ENCODE results near the gene CRACR2A. TPM values are rescaled to one million over a fixed set of nuclear protein-coding genes. Genes with fewer than 3 reads are reported as not detected.

Gene CRACR2A
- total RNA-seq, 2 donors from 2014 or later, result 52.8 to 54.8 TPM

DNA sequence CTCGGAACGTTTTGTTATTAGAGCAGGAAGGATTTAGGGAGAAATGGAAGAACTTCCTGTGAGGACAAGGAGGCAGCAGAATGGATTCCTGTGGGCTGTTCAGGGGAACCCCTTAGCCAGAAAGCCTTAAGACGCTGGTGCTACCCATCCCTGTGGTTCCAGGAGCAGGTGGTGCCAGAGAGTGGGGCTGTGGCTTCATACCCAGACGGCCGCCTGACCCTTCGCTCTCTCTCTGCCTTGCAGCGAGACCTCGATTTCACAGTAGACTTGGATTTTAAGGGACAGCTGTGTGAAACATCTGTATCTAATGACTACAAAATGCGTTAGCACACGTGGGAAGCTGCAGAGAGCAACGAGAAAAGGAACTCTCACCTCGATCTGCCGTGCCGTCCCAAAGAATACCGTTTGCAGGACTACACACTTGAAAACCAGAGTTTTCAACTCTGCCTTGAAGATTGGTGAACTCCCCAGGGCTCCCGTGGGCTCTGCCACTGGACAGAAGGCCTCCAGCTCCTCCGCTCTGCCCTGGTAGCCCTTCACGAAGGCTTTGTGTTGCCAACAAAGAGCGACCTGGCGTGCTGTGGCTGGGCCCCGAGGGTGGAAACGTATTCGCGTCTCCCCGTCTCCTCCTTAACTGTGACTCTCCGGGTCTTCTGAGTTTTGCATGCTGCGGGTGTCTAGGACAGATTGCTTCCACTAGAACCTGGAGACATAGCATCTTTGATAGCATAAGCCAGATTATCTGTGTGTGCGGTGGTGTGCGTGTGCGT is 159.9 kb downstream of the CRACR2A start:
- DNase-seq (no peak), ATAC-seq (no peak)
- no peaks in the 10 kb centered on the region for H3K9me3 ChIP-seq (ENCODE audit: control insufficient read depth, low read length, poor library complexity, severe bottlenecking)
- Mint-ChIP-seq H3K4me3 (no peak overlapping the region), H3K36me3 (ENCODE audit: low read depth) (peaks cover 8% of the 10 kb centered on the region), H3K27me3 (peaks cover 73% of the 10 kb centered on the region), H3K27ac (no peak overlapping the region), H3K4me1 (no peaks in the 10 kb centered on the region)

DNA sequence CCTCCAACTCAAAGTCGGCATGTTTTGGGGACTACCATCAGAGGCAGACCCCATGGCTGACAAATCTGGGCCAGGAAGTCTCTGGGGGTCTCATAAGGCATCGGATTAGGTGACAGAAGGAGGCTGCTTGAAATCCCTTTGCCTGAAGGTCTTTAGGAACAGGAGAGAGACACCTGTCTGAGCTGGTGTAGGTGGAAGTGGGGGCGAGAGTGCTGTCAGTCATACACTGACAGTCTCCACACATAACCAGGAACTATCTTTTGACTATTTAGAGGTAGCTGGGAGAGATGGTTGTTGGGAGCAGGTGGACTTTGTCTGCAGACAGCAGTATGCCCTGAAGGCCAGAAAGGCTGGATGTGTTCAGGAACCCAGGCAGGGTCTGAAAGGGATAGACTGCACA is 163.2 kb downstream of the CRACR2A start:
- no peaks in the 10 kb centered on the region for H3K4me1 Mint-ChIP-seq
- no peak overlapping the region for H3K4me3 Mint-ChIP-seq
- no peak for DNase-seq
- peaks cover 3% of the 10 kb centered on the region for H3K9me3 ChIP-seq (ENCODE audit: control insufficient read depth, low read length, poor library complexity, severe bottlenecking)
- H3K36me3 Mint-ChIP-seq (ENCODE audit: low read depth), result peaks cover 5% of the 10 kb centered on the region
- H3K27ac Mint-ChIP-seq, result no peak overlapping the region
- H3K27me3 Mint-ChIP-seq, result peaks cover 73% of the 10 kb centered on the region
- ATAC-seq, result no peak

- ATAC-seq (no peak), DNase-seq (no peak)
- Mint-ChIP-seq H3K4me3 (no peak overlapping the region), H3K4me1 (no peaks in the 10 kb centered on the region), H3K36me3 (ENCODE audit: low read depth) (no peaks in the 10 kb centered on the region), H3K27me3 (peaks cover 61% of the 10 kb centered on the region), H3K27ac (no peak overlapping the region)
- H3K9me3 ChIP-seq (ENCODE audit: control insufficient read depth, low read length, poor library complexity, severe bottlenecking), result peaks cover 3% of the 10 kb centered on the region
Observed at GRCh38 chr12:3587402-3588013, 165.4 kb downstream of the CRACR2A start.

DNA sequence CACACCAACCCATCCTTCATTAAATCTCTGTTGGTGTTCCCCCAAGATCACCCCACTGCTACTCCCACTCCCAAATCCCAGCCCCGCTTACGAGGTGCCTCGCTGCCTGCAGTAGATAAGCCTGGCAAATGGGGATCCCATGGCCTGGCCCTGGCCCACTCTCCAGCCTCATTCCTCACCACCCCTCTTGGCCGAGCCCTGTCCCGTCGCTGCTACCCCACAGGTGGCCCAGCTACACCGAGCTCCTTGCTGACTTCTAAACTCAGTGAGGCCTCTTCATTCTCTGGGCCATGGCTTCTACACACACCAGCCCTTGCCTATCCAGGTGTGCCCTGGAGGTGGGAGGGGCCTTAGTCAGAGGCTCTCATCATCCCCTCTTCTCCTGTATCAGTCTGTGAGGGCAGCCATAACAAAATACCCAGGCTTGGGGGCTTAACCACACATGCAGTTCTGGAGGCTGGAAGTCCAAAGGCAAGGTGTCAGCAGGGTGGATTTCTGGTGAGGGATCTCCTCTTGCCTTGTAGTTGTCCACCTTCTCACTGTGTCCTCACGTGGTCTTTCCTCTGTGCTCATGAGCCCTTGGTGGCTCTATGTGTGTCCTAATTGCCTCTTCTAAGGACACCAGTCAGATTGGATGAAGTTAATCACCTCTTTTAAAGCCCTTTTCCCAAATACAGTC is 169.1 kb downstream of the CRACR2A start:
- no peaks in the 10 kb centered on the region for H3K4me1 Mint-ChIP-seq
- H3K9me3 ChIP-seq (ENCODE audit: control insufficient read depth, low read length, poor library complexity, severe bottlenecking), result peaks cover 3% of the 10 kb centered on the region
- H3K27ac Mint-ChIP-seq, result no peak overlapping the region
- H3K36me3 Mint-ChIP-seq (ENCODE audit: low read depth), result no peaks in the 10 kb centered on the region
- no peak for ATAC-seq
- no peak overlapping the region for H3K4me3 Mint-ChIP-seq
- peaks cover 56% of the 10 kb centered on the region for H3K27me3 Mint-ChIP-seq
- no peak for DNase-seq

GRCh38 chr12:3580094-3580749 is 172.7 kb downstream of the CRACR2A start:
- no peak for ATAC-seq

GRCh38 chr12:3579446-3580093 is 173.3 kb downstream of the CRACR2A start:
- Mint-ChIP-seq H3K36me3 (ENCODE audit: low read depth) (no peaks in the 10 kb centered on the region), H3K4me3 (no peak overlapping the region), H3K27ac (no peak overlapping the region), H3K4me1 (no peaks in the 10 kb centered on the region), H3K27me3 (peaks cover 60% of the 10 kb centered on the region)
- H3K9me3 ChIP-seq (ENCODE audit: control insufficient read depth, low read length, poor library complexity, severe bottlenecking), result no peaks in the 10 kb centered on the region
- ATAC-seq (no peak), DNase-seq (no peak)

More at GRCh38 chr12:3580094-3580749, 172.7 kb downstream of the CRACR2A start:
- H3K27me3 Mint-ChIP-seq, result peaks cover 60% of the 10 kb centered on the region
- H3K4me1 Mint-ChIP-seq, result no peaks in the 10 kb centered on the region
- H3K4me3 Mint-ChIP-seq, result no peak overlapping the region
- no peak for DNase-seq
- H3K36me3 Mint-ChIP-seq (ENCODE audit: low read depth), result no peaks in the 10 kb centered on the region
- H3K27ac Mint-ChIP-seq, result no peak overlapping the region
- H3K9me3 ChIP-seq (ENCODE audit: control insufficient read depth, low read length, poor library complexity, severe bottlenecking), result no peaks in the 10 kb centered on the region

DNA sequence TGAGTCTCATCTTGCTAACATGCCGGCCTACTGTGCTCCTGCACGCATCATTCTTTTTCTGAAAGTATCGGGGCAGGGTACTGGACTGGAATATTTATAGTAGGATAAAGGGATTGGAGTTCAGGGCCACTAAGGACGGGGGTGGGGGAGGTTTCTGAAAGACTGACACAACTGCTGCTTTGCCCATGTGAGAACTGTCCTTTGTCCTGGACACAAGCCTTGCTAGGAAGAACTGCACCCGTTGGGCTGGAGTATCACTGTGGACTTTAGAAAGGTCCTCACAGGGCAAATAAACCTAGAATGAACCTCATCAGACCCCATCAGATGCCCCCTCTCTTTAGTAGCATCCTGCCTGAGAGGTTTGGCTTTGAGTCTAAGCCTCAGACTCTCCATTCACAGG is 174.4 kb downstream of the CRACR2A start:
- Mint-ChIP-seq H3K36me3 (ENCODE audit: low read depth) (no peaks in the 10 kb centered on the region), H3K27ac (no peak overlapping the region), H3K4me3 (no peak overlapping the region), H3K27me3 (peaks cover 60% of the 10 kb centered on the region), H3K4me1 (no peaks in the 10 kb centered on the region)
- ATAC-seq (no peak), DNase-seq (no peak)
- no peaks in the 10 kb centered on the region for H3K9me3 ChIP-seq (ENCODE audit: control insufficient read depth, low read length, poor library complexity, severe bottlenecking)

- Mint-ChIP-seq H3K27me3 (peaks cover 56% of the 10 kb centered on the region), H3K4me1 (peaks cover 7% of the 10 kb centered on the region), H3K4me3 (no peak overlapping the region), H3K36me3 (ENCODE audit: low read depth) (no peaks in the 10 kb centered on the region), H3K27ac (no peak overlapping the region)
- DNase-seq (no peak), ATAC-seq (no peak)
- H3K9me3 ChIP-seq (ENCODE audit: control insufficient read depth, low read length, poor library complexity, severe bottlenecking), result no peaks in the 10 kb centered on the region
Observed at GRCh38 chr12:3576891-3577290, 176.0 kb downstream of the CRACR2A start.

GRCh38 chr12:3574986-3575385 is 177.9 kb downstream of the CRACR2A start:
- H3K27me3 Mint-ChIP-seq, result peaks cover 49% of the 10 kb centered on the region
- no peak for ATAC-seq
- H3K4me1 Mint-ChIP-seq, result peaks cover 10% of the 10 kb centered on the region

DNA sequence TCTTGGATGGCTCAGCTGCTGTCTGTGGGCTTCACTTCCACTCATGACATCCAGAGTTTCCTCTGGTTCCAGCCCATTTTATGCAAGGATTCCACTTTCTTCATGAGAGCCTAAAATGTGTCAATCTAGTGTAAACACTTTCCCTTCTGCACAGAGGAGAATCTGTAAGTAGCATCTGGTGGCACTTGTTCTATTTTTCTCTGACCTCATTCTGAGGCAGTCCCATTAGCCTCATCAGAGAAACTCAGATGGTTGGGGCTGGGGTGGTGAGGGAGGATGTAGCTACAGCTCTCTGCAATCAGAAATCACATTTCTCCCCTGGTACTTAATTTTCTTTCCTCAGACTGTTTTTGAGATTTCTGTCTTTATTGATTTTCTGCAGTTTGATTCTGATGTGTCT is 180.3 kb downstream of the CRACR2A start:
- DNase-seq (no peak), ATAC-seq (no peak)
- no peak overlapping the region for H3K4me3 Mint-ChIP-seq
- H3K27me3 Mint-ChIP-seq, result peaks cover 51% of the 10 kb centered on the region
- H3K9me3 ChIP-seq (ENCODE audit: control insufficient read depth, low read length, poor library complexity, severe bottlenecking), result no peaks in the 10 kb centered on the region
- no peaks in the 10 kb centered on the region for H3K36me3 Mint-ChIP-seq (ENCODE audit: low read depth)
- H3K27ac Mint-ChIP-seq, result no peak overlapping the region
- H3K4me1 Mint-ChIP-seq, result peaks cover 10% of the 10 kb centered on the region

More at GRCh38 chr12:3574986-3575385, 177.9 kb downstream of the CRACR2A start:
- no peaks in the 10 kb centered on the region for H3K36me3 Mint-ChIP-seq (ENCODE audit: low read depth)
- H3K4me3 Mint-ChIP-seq, result no peak overlapping the region
- H3K27ac Mint-ChIP-seq, result no peak overlapping the region
- DNase-seq, result no peak
- H3K9me3 ChIP-seq (ENCODE audit: control insufficient read depth, low read length, poor library complexity, severe bottlenecking), result no peaks in the 10 kb centered on the region

- no peaks in the 10 kb centered on the region for H3K9me3 ChIP-seq (ENCODE audit: control insufficient read depth, low read length, poor library complexity, severe bottlenecking)
- Mint-ChIP-seq H3K27ac (no peak overlapping the region), H3K4me3 (no peak overlapping the region), H3K36me3 (ENCODE audit: low read depth) (no peaks in the 10 kb centered on the region), H3K27me3 (peaks cover 43% of the 10 kb centered on the region), H3K4me1 (peaks cover 10% of the 10 kb centered on the region)
- no peak for ATAC-seq
- DNase-seq, result no peak
Observed at GRCh38 chr12:3571724-3572123, 181.2 kb downstream of the CRACR2A start.

DNA sequence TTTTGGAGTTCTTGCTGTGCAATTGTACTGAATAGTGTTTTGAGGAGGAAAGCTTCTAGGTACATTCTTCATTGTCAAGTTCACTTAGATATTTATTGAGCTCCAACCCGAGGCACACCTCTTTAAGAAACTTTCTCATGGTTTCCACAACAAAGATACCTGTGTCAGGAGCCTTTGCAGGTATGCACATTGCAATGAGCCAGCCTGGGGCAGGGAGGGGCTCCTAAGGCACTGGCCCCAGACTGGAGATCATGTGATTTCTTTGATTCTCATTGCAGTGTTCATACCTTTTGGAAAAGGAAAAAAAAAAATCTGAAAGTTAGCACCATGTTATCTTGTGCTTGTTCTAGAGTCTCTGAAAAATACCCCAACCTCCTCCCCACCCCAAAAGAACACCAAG is 181.6 kb downstream of the CRACR2A start:
- Mint-ChIP-seq H3K27me3 (peaks cover 43% of the 10 kb centered on the region), H3K27ac (no peak overlapping the region), H3K4me1 (peaks cover 10% of the 10 kb centered on the region), H3K4me3 (no peak overlapping the region), H3K36me3 (ENCODE audit: low read depth) (no peaks in the 10 kb centered on the region)
- DNase-seq (no peak), ATAC-seq (no peak)
- H3K9me3 ChIP-seq (ENCODE audit: control insufficient read depth, low read length, poor library complexity, severe bottlenecking), result no peaks in the 10 kb centered on the region

GRCh38 chr12:3568695-3569094 is 184.2 kb downstream of the CRACR2A start:
- no peak for DNase-seq
- no peak overlapping the region for H3K27ac Mint-ChIP-seq
- no peak overlapping the region for H3K4me3 Mint-ChIP-seq
- peaks cover 10% of the 10 kb centered on the region for H3K4me1 Mint-ChIP-seq
- no peaks in the 10 kb centered on the region for H3K9me3 ChIP-seq (ENCODE audit: control insufficient read depth, low read length, poor library complexity, severe bottlenecking)
- no peak for ATAC-seq
- no peaks in the 10 kb centered on the region for H3K36me3 Mint-ChIP-seq (ENCODE audit: low read depth)
- H3K27me3 Mint-ChIP-seq, result peaks cover 32% of the 10 kb centered on the region
